ENCODE results near the gene ADGRG3. TPM values are rescaled to one million over a fixed set of nuclear protein-coding genes. Genes with fewer than 3 reads are reported as not detected.

ADGRG3 gene, protein sequence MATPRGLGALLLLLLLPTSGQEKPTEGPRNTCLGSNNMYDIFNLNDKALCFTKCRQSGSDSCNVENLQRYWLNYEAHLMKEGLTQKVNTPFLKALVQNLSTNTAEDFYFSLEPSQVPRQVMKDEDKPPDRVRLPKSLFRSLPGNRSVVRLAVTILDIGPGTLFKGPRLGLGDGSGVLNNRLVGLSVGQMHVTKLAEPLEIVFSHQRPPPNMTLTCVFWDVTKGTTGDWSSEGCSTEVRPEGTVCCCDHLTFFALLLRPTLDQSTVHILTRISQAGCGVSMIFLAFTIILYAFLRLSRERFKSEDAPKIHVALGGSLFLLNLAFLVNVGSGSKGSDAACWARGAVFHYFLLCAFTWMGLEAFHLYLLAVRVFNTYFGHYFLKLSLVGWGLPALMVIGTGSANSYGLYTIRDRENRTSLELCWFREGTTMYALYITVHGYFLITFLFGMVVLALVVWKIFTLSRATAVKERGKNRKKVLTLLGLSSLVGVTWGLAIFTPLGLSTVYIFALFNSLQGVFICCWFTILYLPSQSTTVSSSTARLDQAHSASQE
- total RNA-seq (2014; rRNA removed; shearing (Covaris generic)), result not detected in 2 replicates

DNA sequence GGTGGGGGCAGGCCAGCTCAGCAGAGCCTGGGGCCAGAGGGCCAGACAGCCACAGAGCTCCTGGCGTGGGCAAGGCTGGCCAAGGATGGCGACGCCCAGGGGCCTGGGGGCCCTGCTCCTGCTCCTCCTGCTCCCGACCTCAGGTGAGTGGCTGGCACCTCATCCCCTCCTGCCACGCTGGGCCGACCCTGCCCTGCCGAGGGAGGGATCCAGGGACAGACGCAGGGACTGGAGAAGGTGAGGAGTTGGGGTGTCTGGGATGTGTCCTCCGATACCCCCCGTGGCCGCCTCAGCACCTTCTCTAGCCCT is at the start of gene ADGRG3:
Gene ADGRG3, plus strand, starts transcription at position 44 of the 309 bp plus-strand sequence. Its CDS starts 42 bp downstream, at position 86.
- no peak for DNase-seq (ENCODE audit: low spot score)

DNA sequence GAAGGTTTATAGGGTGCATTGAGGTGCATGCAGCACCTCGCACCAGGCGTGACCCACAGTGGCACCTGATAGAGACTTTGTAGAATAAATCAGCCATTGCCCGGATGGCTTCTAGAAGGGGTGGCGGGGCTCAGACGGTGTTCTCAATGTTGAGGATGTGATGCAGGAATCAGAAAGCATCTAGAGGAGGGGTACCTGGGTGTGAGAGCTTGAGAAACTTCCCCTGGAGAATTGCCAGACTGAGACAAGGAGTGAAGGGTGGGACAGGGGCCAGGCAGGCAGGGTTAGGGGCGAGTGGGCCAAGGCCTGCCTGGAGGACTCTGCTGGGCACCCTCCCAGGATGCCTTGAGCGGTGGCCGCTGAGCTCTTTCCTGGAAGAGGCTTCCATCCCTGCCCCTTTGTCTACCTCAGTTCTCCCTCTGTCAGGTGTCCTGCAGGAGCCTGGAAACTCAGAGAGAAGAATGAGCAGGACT is 48.9 kb upstream of the ADGRG3 start:
- no peak for DNase-seq (ENCODE audit: low spot score)

- no peak for DNase-seq (ENCODE audit: low spot score)
Measured at GRCh38 chr16:57619606-57620334, 48.3 kb upstream of the ADGRG3 start.

DNA sequence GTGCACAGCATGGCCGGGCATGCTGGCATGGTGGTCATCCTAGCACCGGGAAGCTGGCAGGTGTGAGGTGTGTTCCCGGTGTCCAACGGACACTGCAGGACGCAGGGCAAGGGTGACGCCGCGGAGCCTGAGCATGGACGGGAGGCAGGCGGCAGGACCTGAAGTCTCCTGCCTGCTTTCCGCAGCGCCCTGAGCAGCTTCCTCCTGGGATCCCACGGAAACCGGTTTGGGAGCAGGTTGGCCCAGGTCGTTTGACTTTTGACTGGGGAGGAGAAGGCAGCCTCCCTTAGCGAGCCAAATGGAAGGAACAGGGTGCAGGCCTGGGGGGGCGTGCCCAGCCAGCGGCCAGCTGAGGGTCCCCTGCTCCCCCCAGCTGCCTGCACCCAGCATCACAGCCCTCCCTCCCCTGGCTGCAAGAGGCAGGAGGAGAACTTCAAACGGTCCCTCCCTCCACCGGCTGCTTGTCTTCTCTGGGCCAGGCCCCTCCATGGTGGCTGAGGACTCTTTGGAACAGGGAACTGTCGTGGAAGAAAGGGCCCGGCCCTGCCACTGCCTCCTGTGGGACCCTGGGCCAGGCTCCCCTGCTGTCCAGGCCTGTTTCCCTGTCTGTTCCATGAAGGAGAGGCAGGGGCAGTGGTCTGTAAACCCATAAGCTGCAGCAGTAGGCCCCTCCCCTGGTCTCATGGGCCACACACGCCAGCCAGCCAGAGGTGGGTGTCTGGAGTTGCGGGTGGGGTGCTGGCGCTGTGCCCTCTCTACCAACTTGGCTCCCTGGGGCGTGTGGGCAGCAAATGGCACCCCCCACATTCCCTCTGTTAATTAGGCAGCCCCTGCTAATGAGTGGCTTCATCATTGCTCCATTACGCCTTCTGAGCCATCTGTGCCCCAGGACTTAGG is 47.5 kb upstream of the ADGRG3 start:
- no peak for DNase-seq (ENCODE audit: low spot score)

- no peak for DNase-seq (ENCODE audit: low spot score)
Measured at GRCh38 chr16:57621521-57622271, 46.4 kb upstream of the ADGRG3 start.

- no peak for DNase-seq (ENCODE audit: low spot score)
Measured at GRCh38 chr16:57622361-57623250, 45.5 kb upstream of the ADGRG3 start.

DNA sequence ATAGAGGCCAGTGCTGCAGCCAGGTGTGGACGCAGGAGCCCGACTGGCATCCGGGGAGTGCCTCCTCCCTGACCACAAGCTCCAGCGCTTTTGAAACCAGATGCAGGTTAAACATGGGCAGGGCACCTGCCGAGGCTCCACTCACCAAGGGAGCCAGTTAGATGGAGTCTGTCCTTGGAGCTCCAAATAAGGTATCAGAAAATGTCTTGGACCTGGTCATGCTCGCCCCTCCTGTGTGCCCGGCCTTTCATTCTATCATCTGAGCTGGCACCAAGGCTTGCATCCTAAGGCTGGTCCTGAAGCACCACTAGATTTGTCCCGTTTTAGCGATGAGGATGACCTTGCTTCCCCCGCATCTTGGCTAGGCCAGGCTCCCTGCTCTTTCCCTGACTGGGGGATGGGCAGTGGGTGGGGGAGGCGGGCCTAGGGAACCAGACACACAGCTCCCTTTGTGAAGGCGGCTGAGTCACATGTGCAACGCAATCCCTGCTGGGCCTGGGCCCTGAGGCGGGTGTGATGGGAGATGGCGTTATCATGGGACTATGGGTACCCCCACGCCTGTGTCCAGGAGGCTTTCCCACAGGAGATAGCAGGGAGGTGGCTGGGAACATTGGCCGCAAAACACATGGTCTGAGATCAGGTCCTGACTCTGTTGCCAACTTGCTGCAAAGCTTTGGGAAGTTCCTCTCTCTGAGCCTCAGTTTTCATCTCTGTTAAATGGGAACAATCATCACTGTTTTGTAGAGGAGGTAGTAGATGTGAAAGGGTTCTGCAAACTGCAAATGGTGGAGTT is 44.7 kb upstream of the ADGRG3 start:
- peak; percentile 41 for DNase-seq (ENCODE audit: low spot score)

DNA sequence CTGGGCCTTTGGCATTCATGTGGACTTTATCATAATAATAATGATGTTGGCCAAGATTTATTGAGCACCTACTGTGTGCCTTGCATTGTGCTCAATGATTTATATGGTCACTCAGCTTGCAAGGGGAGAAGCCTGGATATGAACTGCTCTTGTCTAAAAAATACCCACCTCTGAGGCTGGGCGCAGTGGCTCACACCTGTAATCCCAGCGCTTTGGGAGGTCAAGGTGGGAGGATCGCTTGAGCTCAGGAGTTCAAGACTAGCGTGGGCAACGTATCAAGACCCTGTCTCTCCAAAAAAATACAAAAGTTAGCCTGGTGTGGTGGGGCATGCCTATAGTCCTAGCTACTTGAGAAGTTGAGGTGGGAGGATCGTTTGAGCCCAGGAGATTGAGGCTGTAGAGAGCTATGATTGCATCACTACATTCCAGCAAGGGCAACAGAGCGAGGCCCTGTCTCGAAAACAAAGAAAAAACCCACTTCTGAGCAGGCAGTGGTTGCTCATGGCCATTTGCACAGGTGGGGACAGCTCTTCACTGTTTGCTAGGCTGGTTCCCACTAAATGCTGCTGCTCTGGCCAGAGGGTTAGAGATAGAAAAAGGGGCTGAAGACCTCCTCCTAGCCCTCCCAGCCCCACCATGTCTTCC is 43.9 kb upstream of the ADGRG3 start:
- DNase-seq (ENCODE audit: low spot score), result no peak

- no peak for DNase-seq (ENCODE audit: low spot score)
Measured at GRCh38 chr16:57624806-57625500, 43.2 kb upstream of the ADGRG3 start.

DNA sequence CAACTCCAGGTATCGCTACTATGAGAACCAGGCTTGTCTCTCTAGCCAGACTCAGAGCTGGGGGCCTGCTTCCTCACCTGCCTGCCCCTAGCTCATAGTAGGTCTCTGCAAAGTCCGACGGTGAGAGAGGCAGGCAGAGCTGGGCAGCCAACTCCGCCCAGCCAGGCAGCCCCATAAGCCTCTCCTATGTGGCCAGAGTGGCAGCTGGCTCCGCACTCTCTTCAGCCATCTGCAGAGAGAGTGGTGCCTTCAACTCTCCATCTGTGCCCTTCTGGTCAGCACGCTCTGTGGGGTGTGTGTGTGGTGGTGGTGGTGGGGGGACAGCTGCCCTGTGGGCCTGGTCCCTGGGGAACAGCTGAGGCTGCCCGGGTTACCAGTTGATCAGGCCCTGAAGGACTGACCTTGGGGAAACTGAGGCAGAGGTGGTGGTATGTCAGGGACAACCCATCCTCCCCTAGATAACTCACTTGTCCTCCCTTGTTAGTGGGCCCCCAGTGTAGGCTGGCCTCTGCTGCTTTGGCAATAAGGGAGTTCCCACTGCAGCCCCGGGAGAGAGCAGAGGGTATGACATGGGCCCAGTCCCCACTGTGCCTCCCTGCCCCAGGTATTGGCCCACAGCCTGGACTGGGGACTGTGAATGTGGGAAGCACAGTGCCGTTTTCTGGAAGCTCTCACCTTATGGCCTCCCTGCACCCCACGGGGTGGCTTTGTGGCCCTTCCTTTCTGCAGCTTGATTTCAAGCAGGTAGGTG is 41.5 kb upstream of the ADGRG3 start:
- DNase-seq (ENCODE audit: low spot score), result no peak

- peak; percentile 88 for DNase-seq (ENCODE audit: low spot score)
Measured at GRCh38 chr16:57627184-57627871, 40.8 kb upstream of the ADGRG3 start.

- peak; percentile 97 for DNase-seq (ENCODE audit: low spot score)
Measured at GRCh38 chr16:57628008-57628781, 39.9 kb upstream of the ADGRG3 start, which contains the start of gene ADGRG1. ADGRG1 (plus strand) TSS chr16:57628630; CDS start chr16:57650288, 21,658 bp downstream.

DNA sequence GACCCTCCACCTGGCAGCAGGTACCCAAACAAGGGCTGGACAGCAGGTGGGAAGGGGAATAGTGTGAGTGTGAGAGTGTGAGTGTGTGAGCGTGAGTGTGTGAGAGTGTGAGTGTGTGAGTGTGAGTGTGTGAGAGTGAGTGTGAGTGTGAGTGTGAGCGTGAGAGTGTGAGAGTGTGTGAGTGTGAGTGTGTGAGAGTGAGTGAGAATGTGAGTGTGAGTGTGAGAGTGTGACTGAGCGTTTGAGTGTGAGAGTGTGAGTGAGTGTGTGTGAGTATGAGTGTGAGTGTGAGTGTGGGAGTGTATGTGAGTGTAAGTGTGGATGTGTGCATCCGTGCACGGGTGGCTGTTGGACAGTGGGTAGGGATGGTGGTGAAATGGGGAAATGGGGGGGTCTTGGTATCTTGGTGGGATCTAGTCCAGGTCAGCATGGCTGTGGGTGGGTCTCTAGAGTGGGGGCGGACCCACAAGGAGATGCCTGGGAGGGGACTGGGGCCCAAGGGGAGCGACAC is 39.3 kb upstream of the ADGRG3 start:
- DNase-seq (ENCODE audit: low spot score), result no peak

DNA sequence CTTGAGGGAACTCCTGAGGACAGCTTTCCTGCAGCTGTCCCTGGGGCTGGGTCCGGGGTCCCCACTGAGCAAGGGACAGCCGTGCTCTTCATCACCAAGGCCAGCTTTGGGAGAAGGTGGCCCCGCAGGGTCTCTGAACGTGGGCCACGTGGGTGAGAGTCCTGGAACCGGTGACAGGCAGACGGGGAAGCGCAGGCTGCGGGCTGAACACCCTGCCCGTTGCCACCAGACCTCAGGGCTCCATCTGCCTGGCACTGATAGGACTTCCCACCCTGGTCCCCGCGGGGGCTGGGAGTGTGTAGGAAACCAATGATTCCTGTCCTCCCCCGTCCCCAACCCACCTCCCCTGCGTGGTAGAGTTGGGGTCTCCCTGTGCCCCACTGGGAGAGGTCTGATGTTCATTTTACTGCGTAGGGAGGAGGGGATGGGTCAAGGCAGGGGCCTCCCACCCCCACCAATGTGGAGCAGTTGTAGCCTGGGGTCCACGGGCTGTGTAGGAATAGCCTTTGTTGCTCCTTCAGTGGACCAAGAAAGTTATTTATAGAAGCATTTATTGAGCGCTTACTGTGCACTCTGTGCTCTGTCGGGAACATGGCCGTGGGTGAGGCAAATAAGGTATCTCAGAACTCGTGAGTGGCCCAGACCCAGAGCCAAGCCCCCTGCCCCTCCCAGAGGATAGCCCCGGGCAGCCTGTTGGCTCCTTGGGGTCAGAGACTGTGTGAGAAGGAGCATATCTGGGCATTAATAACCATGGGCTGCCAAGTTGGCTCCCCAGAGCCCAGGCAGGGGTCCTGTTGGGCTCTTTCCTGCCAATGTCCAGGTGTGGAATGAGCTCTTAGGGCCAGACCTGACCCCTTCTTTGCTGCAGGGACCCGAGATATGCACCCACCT is 38.3 kb upstream of the ADGRG3 start:
- DNase-seq (ENCODE audit: low spot score), result no peak

Measured in H4 (cell line).